Limb (tissue), 2 donors: ENCODE measurements around the gene CSTB.

ENCODE experiments used
- DNase-seq, 2 donors: peaks; one replicate each; pipeline ENCODE4 v3.0.0-alpha.2; 2016; ENCODE audit errors: extremely low spot score in 2 of 2

Gene CSTB

DNA sequence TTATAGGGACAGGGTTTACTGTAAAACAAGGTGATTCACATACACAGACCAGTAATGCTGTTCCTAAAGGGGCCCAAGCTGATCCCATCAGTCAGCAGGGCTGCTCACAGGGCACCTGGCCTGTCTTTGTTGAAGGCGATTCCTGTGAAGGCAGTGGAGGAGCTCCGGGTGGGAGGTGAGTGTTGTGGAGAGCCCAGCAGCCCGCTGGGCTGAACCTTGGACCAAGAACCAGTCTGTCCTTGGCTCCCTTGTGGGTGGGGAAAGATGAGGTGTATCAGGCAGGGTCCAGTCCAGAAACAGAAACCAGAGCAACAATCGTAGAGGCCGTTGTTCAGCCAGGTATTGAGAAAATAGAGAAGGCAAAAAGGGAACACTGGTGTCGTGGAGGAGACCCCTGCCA is 44.6 kb downstream of the CSTB start:
- DNase-seq = no peak

DNA sequence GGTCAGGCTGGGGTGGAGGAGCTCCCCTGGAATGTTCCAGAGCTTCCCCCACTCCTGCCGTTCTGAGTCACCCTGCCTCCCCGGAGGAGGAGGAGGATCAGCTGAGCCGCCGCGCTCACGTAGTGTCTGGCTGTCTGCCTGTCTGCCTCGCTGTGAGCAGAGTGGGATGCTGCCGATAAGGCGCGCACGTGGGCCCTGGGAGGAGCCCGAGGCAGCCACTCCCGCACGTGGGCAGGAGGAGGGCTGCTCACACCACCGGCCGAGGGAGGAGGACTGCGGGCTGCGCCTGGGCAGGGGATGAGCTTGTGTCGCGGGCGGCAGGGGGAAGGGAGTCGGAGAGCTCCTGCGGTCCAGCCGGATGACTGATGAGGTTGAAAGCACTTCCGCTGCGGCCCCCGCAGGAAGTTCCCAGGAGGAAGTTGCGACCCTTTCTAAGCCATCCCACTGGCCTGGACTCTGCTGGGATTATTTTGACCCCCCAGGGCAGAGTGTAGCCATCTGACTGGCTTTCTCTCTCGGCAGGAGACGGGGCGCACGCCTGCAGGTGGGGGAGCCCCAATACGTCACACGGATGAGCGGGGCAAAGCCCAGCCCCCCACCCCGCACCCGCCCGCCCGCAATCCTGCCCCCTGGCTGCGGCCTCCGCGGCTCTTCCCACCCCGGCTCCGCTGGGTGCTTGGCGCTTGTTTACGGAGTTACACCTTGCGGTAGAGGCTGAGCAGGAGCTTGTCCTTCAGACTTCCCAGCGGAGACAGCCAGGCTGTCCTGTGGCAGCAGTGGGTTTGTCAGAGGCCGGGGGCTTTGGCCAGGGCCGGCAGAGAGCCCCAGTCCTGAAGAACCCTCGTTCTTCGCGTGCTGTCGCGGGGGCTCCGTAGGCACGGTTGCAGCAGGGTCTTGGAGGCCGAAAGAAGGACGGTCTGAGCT is 47.4 kb downstream of the CSTB start:
- peak; percentile 81 to 87 for DNase-seq

DNA sequence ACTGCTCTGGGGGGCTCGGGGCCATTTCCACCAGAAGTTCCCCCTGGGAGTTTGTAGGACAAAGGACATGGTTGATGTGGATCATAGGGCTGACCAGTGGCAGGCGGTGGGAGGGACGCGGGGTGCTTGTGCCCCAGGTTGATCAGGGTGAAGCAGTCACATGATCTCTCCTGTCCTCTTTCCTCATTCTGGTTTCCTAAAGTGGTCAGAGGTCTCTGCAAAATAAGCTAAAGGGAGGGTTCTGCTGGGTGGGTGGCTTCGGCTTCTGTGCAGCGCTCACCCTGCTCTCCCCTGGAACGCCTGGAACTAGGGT is 48.0 kb downstream of the CSTB start:
- no peak for DNase-seq

DNA sequence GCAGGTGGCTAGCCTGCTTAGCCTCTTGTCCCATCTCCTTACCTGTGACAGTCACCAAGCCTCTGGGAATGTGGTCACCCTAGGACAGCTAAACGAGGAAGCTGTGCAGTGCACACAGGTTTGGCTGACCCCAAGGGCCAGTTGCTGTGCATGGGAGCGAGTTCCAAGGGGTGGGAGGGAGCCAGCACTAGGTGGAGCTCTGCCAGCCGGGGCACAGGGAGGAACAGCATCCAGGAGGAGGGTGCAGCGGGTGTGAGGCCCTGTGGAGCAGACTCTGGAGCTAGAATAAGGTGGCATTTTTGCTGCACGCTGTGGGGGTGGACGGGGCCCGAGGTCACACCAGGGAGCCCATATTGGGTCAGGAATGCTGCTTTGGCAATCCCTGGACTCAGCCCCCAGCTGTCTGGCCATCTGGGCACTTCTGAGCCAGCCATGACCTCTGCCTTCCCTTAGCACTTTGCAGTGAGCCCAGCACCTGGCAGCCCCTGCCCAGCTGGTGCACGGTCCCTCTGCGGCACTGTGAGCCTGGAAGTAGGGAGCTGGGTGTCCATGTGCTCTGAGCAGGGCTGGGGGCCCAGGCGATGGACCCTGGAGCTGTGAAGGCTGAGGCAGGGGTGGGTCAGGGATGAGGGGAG is 48.5 kb downstream of the CSTB start:
- DNase-seq = no peak

DNA sequence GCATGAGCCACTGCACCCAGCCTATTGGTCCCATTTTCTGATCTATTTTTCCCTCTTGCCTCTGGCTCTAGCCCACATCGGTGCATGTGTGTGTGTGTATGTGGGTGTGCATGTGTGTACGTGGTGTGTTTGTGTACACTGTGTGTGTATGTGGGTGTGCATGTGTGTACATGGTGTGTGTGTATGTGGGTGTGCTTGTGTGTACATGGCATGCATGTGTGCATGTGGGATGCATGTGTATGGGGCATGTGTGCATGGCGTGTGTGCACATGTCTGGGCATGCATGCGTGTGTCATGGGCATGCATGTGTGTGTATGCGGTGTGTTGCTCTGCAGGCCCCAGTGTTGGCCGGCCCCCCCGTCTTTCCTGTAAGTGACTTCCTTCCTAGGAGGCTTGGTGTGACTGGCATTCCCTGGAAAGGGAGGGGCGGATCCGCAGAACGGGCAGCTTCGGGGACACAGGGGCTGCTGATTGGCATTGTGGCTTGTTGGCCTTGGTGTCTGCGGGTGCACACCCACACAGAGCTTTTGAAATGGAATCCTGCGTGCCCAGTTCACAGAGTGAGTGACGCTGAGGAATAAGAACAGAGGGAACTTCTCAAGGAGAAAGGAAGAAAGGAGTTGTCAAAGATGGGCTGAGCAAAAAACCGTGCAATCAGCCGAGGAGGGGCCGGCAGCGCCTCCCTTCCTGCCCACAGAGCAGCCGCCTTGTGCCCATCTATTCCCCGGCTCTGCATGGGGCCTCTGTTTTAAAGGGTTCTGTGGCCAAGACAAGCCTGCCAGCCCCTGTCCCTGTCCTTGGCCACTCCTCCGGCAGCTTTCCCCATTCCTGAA is 49.2 kb downstream of the CSTB start:
- no peak for DNase-seq
